GM10266 (cell line): ENCODE measurements around the gene UTS2B.

Experiments
- DNase-seq: peaks from one replicate; pipeline ENCODE4 v3.0.0; 2012; ENCODE audit errors: extremely low spot score
- TF ChIP-seq, protein P1 (sequence below): IDR thresholded peaks from 2 replicates; pipeline ENCODE4 v1.5.1; 2012; ENCODE audit warnings: mild to moderate bottlenecking, low read depth; ENCODE audit not compliant: control insufficient read depth, insufficient read depth; ENCODE audit errors: missing control alignments

The UTS2B gene

DNA sequence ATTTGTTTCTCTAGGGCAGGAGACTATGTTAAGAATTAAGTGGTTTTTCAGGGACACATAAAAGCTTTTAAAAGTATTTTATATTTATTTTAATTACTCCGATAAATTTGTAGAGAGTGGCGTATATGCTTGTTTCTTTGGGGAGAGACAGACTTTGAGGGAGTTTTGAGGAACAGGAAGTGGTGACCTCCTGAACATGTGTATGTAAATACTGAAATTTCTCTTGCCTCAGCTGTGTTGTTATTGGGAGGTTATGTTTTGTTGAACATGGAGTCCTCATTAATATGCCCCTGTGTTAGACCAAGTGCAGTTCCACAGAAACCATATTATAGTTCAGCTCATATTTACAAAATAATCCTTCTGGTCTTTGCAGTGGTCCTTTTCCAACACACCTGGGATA, 41.8 kb upstream of the UTS2B start:
- no peak for DNase-seq
- TF ChIP-seq, protein P1, sequence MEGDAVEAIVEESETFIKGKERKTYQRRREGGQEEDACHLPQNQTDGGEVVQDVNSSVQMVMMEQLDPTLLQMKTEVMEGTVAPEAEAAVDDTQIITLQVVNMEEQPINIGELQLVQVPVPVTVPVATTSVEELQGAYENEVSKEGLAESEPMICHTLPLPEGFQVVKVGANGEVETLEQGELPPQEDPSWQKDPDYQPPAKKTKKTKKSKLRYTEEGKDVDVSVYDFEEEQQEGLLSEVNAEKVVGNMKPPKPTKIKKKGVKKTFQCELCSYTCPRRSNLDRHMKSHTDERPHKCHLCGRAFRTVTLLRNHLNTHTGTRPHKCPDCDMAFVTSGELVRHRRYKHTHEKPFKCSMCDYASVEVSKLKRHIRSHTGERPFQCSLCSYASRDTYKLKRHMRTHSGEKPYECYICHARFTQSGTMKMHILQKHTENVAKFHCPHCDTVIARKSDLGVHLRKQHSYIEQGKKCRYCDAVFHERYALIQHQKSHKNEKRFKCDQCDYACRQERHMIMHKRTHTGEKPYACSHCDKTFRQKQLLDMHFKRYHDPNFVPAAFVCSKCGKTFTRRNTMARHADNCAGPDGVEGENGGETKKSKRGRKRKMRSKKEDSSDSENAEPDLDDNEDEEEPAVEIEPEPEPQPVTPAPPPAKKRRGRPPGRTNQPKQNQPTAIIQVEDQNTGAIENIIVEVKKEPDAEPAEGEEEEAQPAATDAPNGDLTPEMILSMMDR: no peak

DNA sequence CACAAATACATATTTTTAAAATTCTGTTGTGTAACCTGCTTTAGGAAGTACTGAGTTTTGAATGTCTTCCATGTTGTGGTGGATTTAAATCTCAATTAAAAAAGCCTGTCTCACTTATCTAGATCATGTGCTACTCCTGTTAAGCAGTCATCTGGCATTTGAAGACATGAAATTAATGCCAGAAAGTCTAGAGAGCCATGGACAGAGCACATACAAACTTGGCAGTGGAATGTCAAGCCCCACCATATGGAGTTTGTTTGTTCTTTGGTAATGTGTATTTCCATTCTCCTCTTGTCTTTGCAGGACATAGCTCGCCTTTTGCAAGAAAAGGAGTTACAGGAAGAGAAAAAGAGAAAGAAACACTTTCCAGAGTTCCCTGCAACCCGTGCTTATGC, 39.3 kb upstream of the UTS2B start:
- DNase-seq: no peak
- TF ChIP-seq, protein P1: no peak

DNA sequence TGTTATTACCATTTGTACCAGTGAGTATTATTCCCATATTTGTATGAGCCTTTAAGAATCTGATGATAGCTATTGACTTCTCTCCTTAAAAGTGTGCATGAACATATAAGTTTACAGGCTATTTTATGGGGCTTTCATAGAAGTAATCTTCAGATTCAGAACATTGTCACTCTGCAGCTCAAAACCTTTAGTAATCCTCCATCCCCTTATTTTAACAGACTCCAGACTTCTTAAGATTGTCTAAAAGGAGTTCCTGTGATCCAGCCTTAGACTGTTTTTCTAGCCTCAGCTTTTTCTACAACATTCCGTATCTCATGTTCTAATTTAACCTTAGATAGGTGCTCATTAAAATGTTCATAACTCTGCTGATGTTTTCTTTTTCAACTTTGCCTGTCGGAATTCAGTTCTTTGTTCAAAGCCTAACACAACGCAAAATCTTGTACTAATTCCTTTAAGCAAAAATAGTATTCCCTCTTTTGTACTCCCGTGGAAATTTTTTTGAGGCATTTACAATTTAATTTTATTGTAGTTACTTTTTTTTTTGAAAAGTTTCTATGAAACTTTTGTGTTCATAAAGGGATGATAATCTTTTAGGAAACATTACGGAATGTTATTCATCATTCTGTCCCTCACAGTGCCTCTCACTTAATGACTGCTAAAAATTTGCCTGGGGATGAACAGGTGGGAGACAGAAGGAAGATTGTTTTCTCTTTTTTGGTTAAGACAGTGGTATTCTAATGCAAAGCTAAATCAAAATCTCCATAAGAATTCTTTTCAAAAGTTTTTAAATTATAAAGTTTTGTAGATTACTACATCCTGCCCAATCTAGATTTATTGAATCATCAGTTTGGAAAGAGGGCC, 38.7 kb upstream of the UTS2B start:
- DNase-seq: no peak
- TF ChIP-seq, protein P1: no peak

DNA sequence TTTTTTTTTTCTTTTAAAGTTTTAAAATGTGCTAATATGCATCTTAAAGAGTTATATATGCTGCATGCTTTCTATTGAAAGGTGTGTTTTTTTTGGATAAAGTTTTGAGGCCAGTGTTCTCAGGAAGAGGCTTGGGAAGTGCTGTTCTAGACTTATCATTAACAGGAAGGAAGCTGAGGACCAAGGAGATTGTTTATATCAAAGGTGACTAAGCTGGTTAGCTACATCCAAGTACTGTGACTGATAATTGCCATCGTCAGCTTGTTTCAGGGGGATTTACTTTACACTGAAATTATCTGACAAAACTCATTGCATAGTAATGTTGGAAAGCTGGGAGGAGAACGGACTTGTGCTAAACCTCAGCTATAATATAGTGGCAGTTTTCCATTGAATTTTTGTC, 36.3 kb upstream of the UTS2B start:
- no peak for DNase-seq
- TF ChIP-seq, protein P1: no peak

DNA sequence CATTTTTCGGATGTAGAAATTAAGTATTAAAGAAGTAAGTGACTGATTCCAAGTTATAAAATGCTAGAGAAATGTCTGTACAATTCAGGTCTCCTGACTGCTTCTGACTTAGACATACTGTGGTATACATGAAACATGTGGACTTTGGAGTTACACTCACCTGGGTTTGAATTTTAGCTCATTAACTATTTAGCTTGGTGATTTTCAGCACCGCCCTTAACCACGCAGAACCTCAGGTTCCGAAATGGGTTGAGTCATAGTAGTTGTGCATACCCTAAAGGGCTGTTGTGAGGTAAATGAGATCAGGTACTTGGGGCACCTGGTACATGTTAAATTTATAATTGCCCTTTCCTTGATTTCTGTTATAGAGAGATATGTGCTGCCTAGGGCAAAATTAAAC, 32.9 kb upstream of the UTS2B start:
- DNase-seq: no peak
- TF ChIP-seq, protein P1: no peak

DNA sequence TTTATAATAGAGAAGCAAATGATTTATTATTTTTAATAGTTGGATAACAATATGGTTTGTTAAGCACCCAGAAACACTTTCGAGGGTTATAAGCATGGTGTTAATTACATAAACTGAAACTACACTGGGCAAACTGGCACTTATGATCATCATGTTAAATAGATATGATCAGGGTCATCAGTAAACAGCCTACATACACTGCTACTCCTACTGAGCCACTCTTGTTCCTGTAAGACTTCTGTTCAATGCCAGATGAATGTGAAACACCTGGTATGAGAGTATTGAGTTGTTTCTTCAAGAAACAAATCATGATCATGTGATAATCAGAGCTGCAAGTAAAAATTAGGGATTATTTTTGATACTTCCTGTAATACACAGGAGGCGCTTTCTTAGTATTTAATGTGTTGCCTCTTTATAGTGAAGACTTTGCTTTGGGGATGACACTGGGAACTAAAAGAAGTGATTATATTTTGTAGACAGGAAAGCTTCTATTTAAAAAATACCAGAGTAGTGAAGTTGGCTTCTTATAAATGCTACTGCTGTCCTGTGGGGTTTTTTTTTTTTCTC, 32.3 kb upstream of the UTS2B start:
- TF ChIP-seq, protein P1: no peak

DNA sequence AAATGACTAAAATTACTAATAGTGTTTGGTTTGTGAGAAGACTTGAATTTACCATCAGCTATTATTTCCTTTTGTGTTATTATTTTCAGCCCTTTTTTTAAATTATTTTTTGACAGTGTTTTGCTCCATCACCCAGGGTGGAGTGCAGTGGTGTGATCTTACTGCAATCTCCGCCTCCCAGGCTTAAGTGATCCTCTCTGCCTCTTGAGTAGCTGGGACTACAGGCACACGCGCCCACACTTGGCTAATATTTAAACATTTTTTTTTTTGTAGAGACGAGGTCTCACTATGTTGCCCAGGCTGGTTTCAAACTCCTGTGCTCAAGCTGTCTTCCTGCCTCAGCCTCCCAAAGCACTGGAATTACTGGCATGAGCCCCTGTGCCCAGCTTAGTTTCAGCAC, 31.7 kb upstream of the UTS2B start:
- DNase-seq: no peak
- TF ChIP-seq, protein P1: no peak

More for the DNA sequence above, 32.3 kb upstream of the UTS2B start:
- DNase-seq: no peak
